H1 (cell line): ENCODE measurements around the gene PIK3C2G. TPM values are rescaled to one million over a fixed set of nuclear protein-coding genes. Genes with fewer than 3 reads are reported as not detected.

Source experiments
- POU5F1 ChIP-seq: IDR thresholded peaks from 2 replicates; pipeline ENCODE4 v1.6.1; 2011; ENCODE audit warnings: low read depth, mild to moderate bottlenecking, low read length, moderate library complexity
- USF2 ChIP-seq: IDR thresholded peaks from 2 replicates; pipeline ENCODE4 v1.6.1; 2011; ENCODE audit warnings: low read length, improper control_type of control experiment
- YY1 ChIP-seq: IDR thresholded peaks from 2 replicates; pipeline ENCODE4 v1.6.1; 2011; ENCODE audit warnings: low read depth, mild to moderate bottlenecking, low read length
- polyA plus RNA-seq, 7 experiments: library from polyadenylated mRNA; depleted of rRNA in 3 of 7; stranded (reverse) in 5 of 7; unstranded in 2 of 7; fragments of >200 nt in 5 of 7; fragments of 200-250 nt in 2 of 7; gene quantifications; 1 replicate in 5 of 7; 2 replicates in 1 of 7; 4 replicates in 1 of 7; pipeline versions ENCODE4 v1.2.1 to v1.2.3, GENCODE V29; 2011 to 2013; ENCODE audit warnings: missing spikeins in 2 of 7, mixed read lengths in 2 of 7
- total RNA-seq: library from RNA; stranded (reverse); fragmentation: NEBNext Ultra II Directional; extraction: Animal tissue kit (Norgen Biotek cat#: 25700); gene quantifications from 2 replicates; pipeline ENCODE4 v1.2.1, GENCODE V29; 2021

Gene PIK3C2G
- total and polyA plus RNA-seq, 2 of the 8 experiments (the other 6 are each of a cell fraction or from before 2014, with no cell fraction given) = not detected

- TF ChIP-seq USF2 = no peak
- TF ChIP-seq POU5F1 = no peak
- no peak for TF ChIP-seq YY1
Observed at GRCh38 chr12:18567787-18568186, 306.5 kb downstream of the PIK3C2G start (continued).
